Neural cell (in vitro differentiated cells): ENCODE data around the gene DENND1A. TPM values are rescaled to one million over a fixed set of nuclear protein-coding genes. Genes with fewer than 3 reads are reported as not detected.

Experiments
- H2AFZ ChIP-seq: fragments of 200-600, 300-800 bp; sonication (generic), shearing (Covaris generic); 2 replicates; pipeline ENCODE4 v1.6.0; 2014; ENCODE audit warnings: low read depth, mild to moderate bottlenecking, antibody characterized with exemption, low read length, moderate library complexity
- H3F3A ChIP-seq: fragments of 200-600 bp; shearing (Covaris generic); 2 replicates; pipeline ENCODE4 v1.6.1; 2016; ENCODE audit warnings: mild to moderate bottlenecking, moderate library complexity, mixed read lengths, antibody characterized with exemption, low read length; ENCODE audit not compliant: insufficient read depth, poor library complexity, severe bottlenecking
- H3K27ac ChIP-seq: fragments of 200-600, 300-800 bp; sonication (generic), shearing (Covaris generic); 2 replicates; pipeline ENCODE4 v1.5.1; 2014; ENCODE audit warnings: mild to moderate bottlenecking, low read length, moderate library complexity
- H3K27me3 ChIP-seq: fragments of 300-800, 200-600 bp; sonication (generic), shearing (Covaris generic); 2 replicates; pipeline ENCODE4 v1.6.0; 2014; ENCODE audit warnings: mild to moderate bottlenecking, low read depth, low read length, moderate library complexity; ENCODE audit not compliant: insufficient read depth
- H3K36me3 ChIP-seq: fragments of 300-800, 200-600 bp; sonication (generic), shearing (Covaris generic); 2 replicates; pipeline ENCODE4 v1.5.1; 2014; ENCODE audit warnings: mild to moderate bottlenecking, antibody characterized with exemption, low read length, moderate library complexity; ENCODE audit not compliant: insufficient read depth
- H3K4me2 ChIP-seq: fragments of 300-800, 200-600 bp; sonication (generic), shearing (Covaris generic); 2 replicates; pipeline ENCODE4 v1.6.0; 2014; ENCODE audit warnings: mild to moderate bottlenecking, low read length
- H3K4me3 ChIP-seq: fragments of 300-800, 200-600 bp; sonication (generic), shearing (Covaris generic); 2 replicates; pipeline ENCODE4 v1.5.1; 2014; ENCODE audit warnings: mild to moderate bottlenecking, low read length, moderate library complexity
- H3K79me2 ChIP-seq: fragments of 200-600 bp; shearing (Covaris generic); replicated peaks from 2 replicates; pipeline ENCODE4 v1.6.0; 2014; ENCODE audit warnings: mild to moderate bottlenecking, low read length, moderate library complexity; ENCODE audit not compliant: insufficient read depth
- H3K9ac ChIP-seq: fragments of 300-800, 200-600 bp; sonication (generic), shearing (Covaris generic); 2 replicates; pipeline ENCODE4 v1.6.1; 2016; ENCODE audit warnings: mild to moderate bottlenecking, low read length, mixed read lengths
- H3K9me2 ChIP-seq: fragments of 200-600 bp; shearing (Covaris generic); 2 replicates; pipeline ENCODE4 v1.6.1; 2016; ENCODE audit warnings: mild to moderate bottlenecking, low read length, mixed read lengths; ENCODE audit not compliant: insufficient read depth
- H3K9me3 ChIP-seq: fragments of 200-600, 300-800 bp; sonication (generic), shearing (Covaris generic); 2 replicates; pipeline ENCODE4 v1.6.1; 2016; ENCODE audit warnings: mild to moderate bottlenecking, mixed run types, low read length, moderate library complexity, mixed read lengths
- H4K20me1 ChIP-seq: fragments of 200-600 bp; shearing (Covaris generic); 2 replicates; pipeline ENCODE4 v1.6.1; 2016; ENCODE audit warnings: mild to moderate bottlenecking, mixed run types; ENCODE audit not compliant: insufficient read depth
- EP300 ChIP-seq: fragments of 450-650 bp; conservative IDR thresholded peaks from 2 replicates; pipeline ENCODE4 v1.6.1; 2014; ENCODE audit warnings: antibody characterized with exemption, mild to moderate bottlenecking, moderate library complexity; ENCODE audit not compliant: poor library complexity, severe bottlenecking
- EZH2 ChIP-seq: fragments of 200-600, 300-800 bp; shearing (Covaris generic), sonication (generic); IDR thresholded peaks from 2 replicates; pipeline ENCODE4 v1.6.1; 2014; ENCODE audit warnings: antibody characterized with exemption, low read length, borderline replicate concordance, mild to moderate bottlenecking; ENCODE audit not compliant: insufficient read depth, poor library complexity, severe bottlenecking
- MXI1 ChIP-seq: fragments of 450-650 bp; conservative IDR thresholded peaks from 2 replicates; pipeline ENCODE4 v1.6.1; 2014; ENCODE audit warnings: antibody characterized with exemption, mild to moderate bottlenecking; ENCODE audit not compliant: poor library complexity, severe bottlenecking
- POLR2AphosphoS5 ChIP-seq: IDR thresholded peaks from 2 replicates; pipeline ENCODE4 v1.6.1; 2012
- RAD21 ChIP-seq: fragments of 450-650 bp; conservative IDR thresholded peaks from 2 replicates; pipeline ENCODE4 v1.6.1; 2014; ENCODE audit warnings: antibody characterized with exemption, mild to moderate bottlenecking, moderate library complexity
- SMC3 ChIP-seq: fragments of 450-650 bp; conservative IDR thresholded peaks from 2 replicates; pipeline ENCODE4 v1.6.1; 2014; ENCODE audit warnings: antibody characterized with exemption, mild to moderate bottlenecking, moderate library complexity; ENCODE audit not compliant: poor library complexity
- TAF1 ChIP-seq: IDR thresholded peaks from 2 replicates; pipeline ENCODE4 v1.6.1; 2012; ENCODE audit warnings: low read depth
- polyA plus RNA-seq: library from polyadenylated mRNA; depleted of rRNA; stranded (reverse); fragments of >200 nt; gene quantifications from 2 replicates; pipeline ENCODE4 v1.2.3, GENCODE V29; 2014
- TF ChIP-seq, protein P1 (sequence below): IDR thresholded peaks from 2 replicates; pipeline ENCODE4 v1.6.1; 2012; ENCODE audit warnings: borderline replicate concordance
- TF ChIP-seq, protein P2 (sequence below): fragments of 450-650 bp; IDR thresholded peaks from 2 replicates; pipeline ENCODE4 v1.5.1; 2014; ENCODE audit warnings: antibody characterized with exemption, mild to moderate bottlenecking, moderate library complexity; ENCODE audit not compliant: poor library complexity, severe bottlenecking

DENND1A gene
- polyA plus RNA-seq, 1 donor from 2014 or later: 2.3 TPM

DNA sequence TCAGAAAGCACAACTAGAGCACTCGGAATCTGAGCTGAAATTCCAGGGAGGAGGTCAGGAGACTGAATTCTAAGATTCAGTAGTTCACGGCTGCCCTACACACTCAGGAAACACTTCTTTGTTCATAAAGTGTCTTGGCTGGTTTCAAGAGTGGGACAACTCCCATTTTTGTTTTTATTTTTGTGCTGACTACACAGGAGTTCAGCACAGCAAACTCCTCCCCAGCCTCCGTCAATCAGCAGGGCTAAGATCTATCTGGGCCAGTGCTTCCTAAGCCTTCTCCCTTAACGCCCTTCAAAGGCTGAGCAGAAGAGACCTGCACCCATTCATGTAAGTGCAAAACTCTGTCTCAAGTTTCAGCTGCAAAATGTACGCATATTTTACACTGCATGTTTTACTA, 323.8 kb downstream of the DENND1A start:
- H3K27me3 ChIP-seq: no peaks in the 10 kb centered on the region
- no peak overlapping the region for H3K4me3 ChIP-seq
- no peaks in the 10 kb centered on the region for H3F3A ChIP-seq
- no peaks in the 10 kb centered on the region for H3K9me2 ChIP-seq
- no peak overlapping the region for H3K4me2 ChIP-seq
- no peak overlapping the region for H3K9ac ChIP-seq
- H4K20me1 ChIP-seq: no peaks in the 10 kb centered on the region
- H3K27ac ChIP-seq: no peak overlapping the region
- TF ChIP-seq SMC3 (no peak), MXI1 (no peak), EP300 (no peak), RAD21 (no peak)
- TF ChIP-seq, protein P1, sequence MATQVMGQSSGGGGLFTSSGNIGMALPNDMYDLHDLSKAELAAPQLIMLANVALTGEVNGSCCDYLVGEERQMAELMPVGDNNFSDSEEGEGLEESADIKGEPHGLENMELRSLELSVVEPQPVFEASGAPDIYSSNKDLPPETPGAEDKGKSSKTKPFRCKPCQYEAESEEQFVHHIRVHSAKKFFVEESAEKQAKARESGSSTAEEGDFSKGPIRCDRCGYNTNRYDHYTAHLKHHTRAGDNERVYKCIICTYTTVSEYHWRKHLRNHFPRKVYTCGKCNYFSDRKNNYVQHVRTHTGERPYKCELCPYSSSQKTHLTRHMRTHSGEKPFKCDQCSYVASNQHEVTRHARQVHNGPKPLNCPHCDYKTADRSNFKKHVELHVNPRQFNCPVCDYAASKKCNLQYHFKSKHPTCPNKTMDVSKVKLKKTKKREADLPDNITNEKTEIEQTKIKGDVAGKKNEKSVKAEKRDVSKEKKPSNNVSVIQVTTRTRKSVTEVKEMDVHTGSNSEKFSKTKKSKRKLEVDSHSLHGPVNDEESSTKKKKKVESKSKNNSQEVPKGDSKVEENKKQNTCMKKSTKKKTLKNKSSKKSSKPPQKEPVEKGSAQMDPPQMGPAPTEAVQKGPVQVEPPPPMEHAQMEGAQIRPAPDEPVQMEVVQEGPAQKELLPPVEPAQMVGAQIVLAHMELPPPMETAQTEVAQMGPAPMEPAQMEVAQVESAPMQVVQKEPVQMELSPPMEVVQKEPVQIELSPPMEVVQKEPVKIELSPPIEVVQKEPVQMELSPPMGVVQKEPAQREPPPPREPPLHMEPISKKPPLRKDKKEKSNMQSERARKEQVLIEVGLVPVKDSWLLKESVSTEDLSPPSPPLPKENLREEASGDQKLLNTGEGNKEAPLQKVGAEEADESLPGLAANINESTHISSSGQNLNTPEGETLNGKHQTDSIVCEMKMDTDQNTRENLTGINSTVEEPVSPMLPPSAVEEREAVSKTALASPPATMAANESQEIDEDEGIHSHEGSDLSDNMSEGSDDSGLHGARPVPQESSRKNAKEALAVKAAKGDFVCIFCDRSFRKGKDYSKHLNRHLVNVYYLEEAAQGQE: no peak
- H3K36me3 ChIP-seq: no peaks in the 10 kb centered on the region
- H3K9me3 ChIP-seq: no peaks in the 10 kb centered on the region
- H2AFZ ChIP-seq: no peak overlapping the region
- H3K79me2 ChIP-seq: no peaks in the 10 kb centered on the region

DNA sequence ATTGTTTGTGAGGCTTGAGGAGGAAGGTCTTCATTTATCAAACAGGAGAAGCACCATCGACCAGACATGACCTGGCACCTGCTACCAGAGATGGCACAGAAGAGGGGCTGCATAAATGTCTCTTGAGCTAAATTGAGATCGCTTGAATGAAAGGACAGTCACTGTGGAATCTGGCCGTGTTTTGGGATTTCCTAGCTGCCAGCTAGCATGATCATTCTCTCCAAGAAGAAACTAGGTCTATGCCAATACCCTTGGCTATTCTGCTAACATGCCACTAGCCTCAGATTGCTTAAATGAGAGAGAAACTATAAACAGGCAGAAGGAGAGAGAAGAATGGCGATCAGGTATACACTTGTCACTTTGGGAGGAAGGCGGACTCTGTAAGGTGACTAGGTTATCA, 324.6 kb downstream of the DENND1A start:
- no peaks in the 10 kb centered on the region for H3K9me3 ChIP-seq
- H2AFZ ChIP-seq: no peak overlapping the region
- H3K36me3 ChIP-seq: no peaks in the 10 kb centered on the region
- no peaks in the 10 kb centered on the region for H3F3A ChIP-seq
- H3K4me2 ChIP-seq: no peak overlapping the region
- H3K9me2 ChIP-seq: no peaks in the 10 kb centered on the region
- H3K9ac ChIP-seq: no peak overlapping the region
- no peaks in the 10 kb centered on the region for H3K27me3 ChIP-seq
- no peaks in the 10 kb centered on the region for H4K20me1 ChIP-seq
- TF ChIP-seq RAD21 (no peak), SMC3 (no peak), EZH2 (no peak), TAF1 (no peak), EP300 (no peak), POLR2AphosphoS5 (no peak), MXI1 (no peak)
- TF ChIP-seq, protein P1: no peak
- TF ChIP-seq, protein P2, sequence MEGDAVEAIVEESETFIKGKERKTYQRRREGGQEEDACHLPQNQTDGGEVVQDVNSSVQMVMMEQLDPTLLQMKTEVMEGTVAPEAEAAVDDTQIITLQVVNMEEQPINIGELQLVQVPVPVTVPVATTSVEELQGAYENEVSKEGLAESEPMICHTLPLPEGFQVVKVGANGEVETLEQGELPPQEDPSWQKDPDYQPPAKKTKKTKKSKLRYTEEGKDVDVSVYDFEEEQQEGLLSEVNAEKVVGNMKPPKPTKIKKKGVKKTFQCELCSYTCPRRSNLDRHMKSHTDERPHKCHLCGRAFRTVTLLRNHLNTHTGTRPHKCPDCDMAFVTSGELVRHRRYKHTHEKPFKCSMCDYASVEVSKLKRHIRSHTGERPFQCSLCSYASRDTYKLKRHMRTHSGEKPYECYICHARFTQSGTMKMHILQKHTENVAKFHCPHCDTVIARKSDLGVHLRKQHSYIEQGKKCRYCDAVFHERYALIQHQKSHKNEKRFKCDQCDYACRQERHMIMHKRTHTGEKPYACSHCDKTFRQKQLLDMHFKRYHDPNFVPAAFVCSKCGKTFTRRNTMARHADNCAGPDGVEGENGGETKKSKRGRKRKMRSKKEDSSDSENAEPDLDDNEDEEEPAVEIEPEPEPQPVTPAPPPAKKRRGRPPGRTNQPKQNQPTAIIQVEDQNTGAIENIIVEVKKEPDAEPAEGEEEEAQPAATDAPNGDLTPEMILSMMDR: no peak
- H3K27ac ChIP-seq: no peak overlapping the region
- H3K79me2 ChIP-seq: no peaks in the 10 kb centered on the region
- H3K4me3 ChIP-seq: no peak overlapping the region
